ENCODE measurements around the gene SLC15A5.

Gene SLC15A5

GRCh38 chr12:16218234-16218633 lies 59.3 kb downstream of the SLC15A5 start:
- H3K27me3 ChIP-seq, result no peaks in the 10 kb centered on the region
- no peak overlapping the region for H3K4me3 ChIP-seq (ENCODE audit: low read depth in 1 of 2, low read length in 1 of 2)
- H3K4me1 ChIP-seq (ENCODE audit: control insufficient read depth in 1 of 2, insufficient read depth in 1 of 2, low read depth in 1 of 2, low read length in 1 of 2), result no peaks in the 10 kb centered on the region
- H3K27ac ChIP-seq, result no peak overlapping the region
- TF ChIP-seq, protein P1, sequence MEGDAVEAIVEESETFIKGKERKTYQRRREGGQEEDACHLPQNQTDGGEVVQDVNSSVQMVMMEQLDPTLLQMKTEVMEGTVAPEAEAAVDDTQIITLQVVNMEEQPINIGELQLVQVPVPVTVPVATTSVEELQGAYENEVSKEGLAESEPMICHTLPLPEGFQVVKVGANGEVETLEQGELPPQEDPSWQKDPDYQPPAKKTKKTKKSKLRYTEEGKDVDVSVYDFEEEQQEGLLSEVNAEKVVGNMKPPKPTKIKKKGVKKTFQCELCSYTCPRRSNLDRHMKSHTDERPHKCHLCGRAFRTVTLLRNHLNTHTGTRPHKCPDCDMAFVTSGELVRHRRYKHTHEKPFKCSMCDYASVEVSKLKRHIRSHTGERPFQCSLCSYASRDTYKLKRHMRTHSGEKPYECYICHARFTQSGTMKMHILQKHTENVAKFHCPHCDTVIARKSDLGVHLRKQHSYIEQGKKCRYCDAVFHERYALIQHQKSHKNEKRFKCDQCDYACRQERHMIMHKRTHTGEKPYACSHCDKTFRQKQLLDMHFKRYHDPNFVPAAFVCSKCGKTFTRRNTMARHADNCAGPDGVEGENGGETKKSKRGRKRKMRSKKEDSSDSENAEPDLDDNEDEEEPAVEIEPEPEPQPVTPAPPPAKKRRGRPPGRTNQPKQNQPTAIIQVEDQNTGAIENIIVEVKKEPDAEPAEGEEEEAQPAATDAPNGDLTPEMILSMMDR (IDR thresholded peaks at IDR 0.05), result no peak
- H3K9me3 ChIP-seq, result no peaks in the 10 kb centered on the region
- no peaks in the 10 kb centered on the region for H3K36me3 ChIP-seq

GRCh38 chr12:16211731-16212130 lies 65.8 kb downstream of the SLC15A5 start:
- no peaks in the 10 kb centered on the region for H3K9me3 ChIP-seq
- no peak overlapping the region for H3K4me3 ChIP-seq (ENCODE audit: low read depth in 1 of 2, low read length in 1 of 2)
- H3K4me1 ChIP-seq (ENCODE audit: control insufficient read depth in 1 of 2, insufficient read depth in 1 of 2, low read depth in 1 of 2, low read length in 1 of 2), result no peaks in the 10 kb centered on the region
- H3K36me3 ChIP-seq, result no peaks in the 10 kb centered on the region
- TF ChIP-seq, protein P1 (IDR thresholded peaks at IDR 0.05), result no peak
- no peak overlapping the region for H3K27ac ChIP-seq
- H3K27me3 ChIP-seq, result no peaks in the 10 kb centered on the region

DNA sequence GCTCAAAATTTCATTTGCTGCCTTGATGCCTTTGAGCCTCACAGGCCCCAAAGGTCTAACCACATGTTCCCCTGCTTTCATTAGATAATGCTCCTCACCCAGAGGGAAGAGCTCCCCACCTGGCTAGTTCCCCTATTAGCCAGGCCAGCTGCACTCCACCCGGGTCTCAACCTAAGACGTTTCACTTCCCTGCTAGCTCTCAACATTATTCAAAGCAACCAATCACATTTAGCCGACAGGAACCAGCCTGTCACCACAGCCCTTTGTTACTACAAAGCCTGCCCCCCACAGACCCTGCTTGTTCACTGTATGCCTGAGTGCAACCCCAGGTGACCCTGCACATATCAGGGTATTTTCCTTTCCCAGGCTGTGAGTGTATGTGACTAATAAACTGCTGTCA lies 78.6 kb downstream of the SLC15A5 start:
- Histone ChIP-seq H3K27me3 (no peaks in the 10 kb centered on the region), H3K36me3 (no peaks in the 10 kb centered on the region), H3K4me3 (ENCODE audit: low read depth in 1 of 2, low read length in 1 of 2) (no peak overlapping the region), H3K4me1 (ENCODE audit: control insufficient read depth in 1 of 2, insufficient read depth in 1 of 2, low read depth in 1 of 2, low read length in 1 of 2) (no peaks in the 10 kb centered on the region), H3K9me3 (no peaks in the 10 kb centered on the region), H3K27ac (no peak overlapping the region)
- TF ChIP-seq, protein P1 (IDR thresholded peaks at IDR 0.05), result no peak

DNA sequence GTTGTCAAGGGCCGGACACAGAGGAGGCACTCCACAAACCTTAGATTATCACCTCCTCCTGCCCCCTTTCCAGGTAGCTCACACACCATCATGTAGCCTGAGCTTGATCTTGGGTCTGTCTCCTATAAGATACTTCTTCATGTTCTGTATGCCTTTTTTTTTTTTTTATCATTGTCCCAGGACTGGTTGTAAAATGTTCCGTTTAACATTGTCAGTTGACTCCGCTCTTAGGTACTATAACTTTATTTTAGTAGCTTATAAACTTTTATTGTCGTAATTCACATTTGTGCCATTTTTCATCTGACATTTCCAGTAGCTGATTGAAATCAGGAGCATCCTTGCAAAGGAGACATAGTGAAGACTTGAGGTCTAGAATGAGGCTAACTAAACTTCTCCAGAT lies 79.9 kb downstream of the SLC15A5 start:
- Histone ChIP-seq H3K4me1 (ENCODE audit: control insufficient read depth in 1 of 2, insufficient read depth in 1 of 2, low read depth in 1 of 2, low read length in 1 of 2) (no peaks in the 10 kb centered on the region), H3K4me3 (ENCODE audit: low read depth in 1 of 2, low read length in 1 of 2) (no peak overlapping the region), H3K27me3 (no peaks in the 10 kb centered on the region), H3K27ac (no peak overlapping the region), H3K36me3 (no peaks in the 10 kb centered on the region), H3K9me3 (no peaks in the 10 kb centered on the region)
- TF ChIP-seq, protein P1 (IDR thresholded peaks at IDR 0.05), result no peak

DNA sequence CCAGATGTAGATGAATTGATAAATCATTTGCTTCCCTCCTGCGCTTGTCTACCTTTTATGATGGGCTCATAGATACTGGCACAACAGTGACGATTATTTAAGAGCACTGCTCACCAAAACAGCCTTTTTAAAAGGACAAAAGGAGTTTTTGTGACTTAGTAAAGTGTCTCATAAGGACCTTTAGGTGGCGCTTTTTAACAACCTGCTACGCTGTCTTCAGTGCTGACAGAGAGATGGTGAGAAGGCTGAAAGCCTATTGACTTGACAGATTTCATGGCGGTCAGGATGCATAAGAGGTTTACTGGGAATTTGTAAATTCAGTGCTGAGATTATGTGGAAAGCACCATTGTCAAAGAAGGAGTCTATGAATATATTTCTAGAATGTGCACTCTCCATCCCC lies 87.6 kb downstream of the SLC15A5 start:
- Histone ChIP-seq H3K27ac (no peak overlapping the region), H3K27me3 (peaks cover 26% of the 10 kb centered on the region), H3K9me3 (no peaks in the 10 kb centered on the region), H3K4me1 (ENCODE audit: control insufficient read depth in 1 of 2, insufficient read depth in 1 of 2, low read depth in 1 of 2, low read length in 1 of 2) (no peaks in the 10 kb centered on the region), H3K36me3 (no peaks in the 10 kb centered on the region), H3K4me3 (ENCODE audit: low read depth in 1 of 2, low read length in 1 of 2) (no peak overlapping the region)
- TF ChIP-seq, protein P1 (IDR thresholded peaks at IDR 0.05), result no peak

DNA sequence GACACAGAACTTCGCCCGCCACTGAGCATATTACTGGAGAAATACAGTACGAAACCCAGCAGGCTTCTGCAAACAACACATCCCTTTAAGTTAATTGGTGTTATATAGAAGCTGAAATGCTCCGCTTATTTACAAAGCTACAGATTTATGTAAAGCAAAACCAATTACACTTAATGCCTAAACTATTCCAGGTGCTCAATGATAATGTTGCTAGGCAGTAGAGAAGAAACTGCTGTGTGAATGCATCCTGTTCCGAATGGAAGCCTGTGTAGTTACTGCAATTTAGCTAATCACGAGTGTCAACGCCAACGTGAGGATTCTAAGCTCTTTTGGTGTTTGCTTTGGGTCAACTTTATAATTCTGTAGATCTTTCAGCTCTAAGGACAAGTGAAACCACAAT lies 89.8 kb downstream of the SLC15A5 start:
- Histone ChIP-seq H3K27ac (no peak overlapping the region), H3K36me3 (no peaks in the 10 kb centered on the region), H3K4me3 (ENCODE audit: low read depth in 1 of 2, low read length in 1 of 2) (no peak overlapping the region), H3K9me3 (no peaks in the 10 kb centered on the region), H3K27me3 (peaks cover 26% of the 10 kb centered on the region), H3K4me1 (ENCODE audit: control insufficient read depth in 1 of 2, insufficient read depth in 1 of 2, low read depth in 1 of 2, low read length in 1 of 2) (no peaks in the 10 kb centered on the region)
- TF ChIP-seq, protein P1 (IDR thresholded peaks at IDR 0.05), result no peak

All from neutrophil (primary cell).